ENCODE results near the gene CASS4. TPM values are rescaled to one million over a fixed set of nuclear protein-coding genes. Genes with fewer than 3 reads are reported as not detected.

CASS4 gene
- total RNA-seq, 1 donor from 2014 or later = 0.10 TPM

DNA sequence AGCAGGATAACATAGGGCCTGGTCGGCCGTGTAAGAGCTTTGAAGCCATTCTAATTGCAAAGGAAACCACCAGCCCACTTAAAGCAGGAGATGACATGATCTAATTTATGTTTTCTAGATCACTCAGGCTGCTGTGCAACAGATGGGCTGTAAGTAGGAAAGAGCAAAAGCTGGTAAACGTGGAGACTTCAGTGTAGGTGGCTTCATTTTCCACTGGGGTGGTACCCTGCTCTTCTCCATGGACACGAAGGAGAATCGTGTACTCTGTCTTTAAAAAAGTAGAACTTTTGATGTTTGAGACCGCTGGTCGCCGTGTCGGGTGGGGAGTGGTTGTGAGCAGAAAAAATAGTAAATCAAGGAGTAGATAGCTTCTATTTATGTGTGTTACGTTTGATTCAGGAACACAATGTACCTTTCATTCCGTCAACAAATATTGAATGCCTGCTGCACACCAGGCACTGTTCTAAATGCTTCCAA is 6.4 kb downstream of the CASS4 start:
- peaks cover 11% of the 10 kb centered on the region for H3K36me3 Mint-ChIP-seq (ENCODE audit: low read depth)
- H3K4me1 Mint-ChIP-seq (ENCODE audit: low read depth) = peaks cover 24% of the 10 kb centered on the region
- no peaks in the 10 kb centered on the region for H3K27me3 Mint-ChIP-seq (ENCODE audit: low read depth)
- TF ChIP-seq, protein P1, sequence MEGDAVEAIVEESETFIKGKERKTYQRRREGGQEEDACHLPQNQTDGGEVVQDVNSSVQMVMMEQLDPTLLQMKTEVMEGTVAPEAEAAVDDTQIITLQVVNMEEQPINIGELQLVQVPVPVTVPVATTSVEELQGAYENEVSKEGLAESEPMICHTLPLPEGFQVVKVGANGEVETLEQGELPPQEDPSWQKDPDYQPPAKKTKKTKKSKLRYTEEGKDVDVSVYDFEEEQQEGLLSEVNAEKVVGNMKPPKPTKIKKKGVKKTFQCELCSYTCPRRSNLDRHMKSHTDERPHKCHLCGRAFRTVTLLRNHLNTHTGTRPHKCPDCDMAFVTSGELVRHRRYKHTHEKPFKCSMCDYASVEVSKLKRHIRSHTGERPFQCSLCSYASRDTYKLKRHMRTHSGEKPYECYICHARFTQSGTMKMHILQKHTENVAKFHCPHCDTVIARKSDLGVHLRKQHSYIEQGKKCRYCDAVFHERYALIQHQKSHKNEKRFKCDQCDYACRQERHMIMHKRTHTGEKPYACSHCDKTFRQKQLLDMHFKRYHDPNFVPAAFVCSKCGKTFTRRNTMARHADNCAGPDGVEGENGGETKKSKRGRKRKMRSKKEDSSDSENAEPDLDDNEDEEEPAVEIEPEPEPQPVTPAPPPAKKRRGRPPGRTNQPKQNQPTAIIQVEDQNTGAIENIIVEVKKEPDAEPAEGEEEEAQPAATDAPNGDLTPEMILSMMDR (IDR thresholded peaks at IDR 0.05) = no peak
- H3K9me3 Mint-ChIP-seq (ENCODE audit: low read depth) = no peaks in the 10 kb centered on the region
- DNase-seq (ENCODE audit: low spot score) = no peak
- no peak overlapping the region for H3K27ac Mint-ChIP-seq (ENCODE audit: unreplicated experiment)
- H3K4me3 Mint-ChIP-seq (ENCODE audit: unreplicated experiment) = no peak overlapping the region

DNA sequence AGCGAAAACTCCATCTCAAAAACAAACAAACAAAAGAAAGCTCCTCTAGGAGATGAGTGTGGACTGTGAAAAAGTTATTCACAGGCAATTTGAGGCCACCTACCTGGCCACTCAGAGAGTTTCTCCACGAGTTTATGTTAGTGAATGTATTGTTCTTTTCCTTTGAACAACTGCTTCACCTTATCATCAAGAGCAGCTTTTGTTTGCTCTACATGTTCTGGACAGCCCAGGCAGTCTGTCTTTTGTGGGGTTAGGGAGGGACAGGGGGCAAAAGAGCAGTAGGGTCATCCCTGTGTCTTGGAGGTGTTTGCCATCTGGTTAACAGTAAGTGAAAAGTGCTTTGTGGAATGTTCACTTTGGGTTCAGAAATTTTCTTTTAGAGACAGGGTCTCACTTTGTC is 8.0 kb downstream of the CASS4 start:
- TF ChIP-seq, protein P1 (IDR thresholded peaks at IDR 0.05) = no peak
- H3K9me3 Mint-ChIP-seq (ENCODE audit: low read depth) = no peaks in the 10 kb centered on the region
- no peak overlapping the region for H3K4me3 Mint-ChIP-seq (ENCODE audit: unreplicated experiment)
- H3K36me3 Mint-ChIP-seq (ENCODE audit: low read depth) = peaks cover 6% of the 10 kb centered on the region
- H3K27ac Mint-ChIP-seq (ENCODE audit: unreplicated experiment) = no peak overlapping the region
- DNase-seq (ENCODE audit: low spot score) = no peak
- no peaks in the 10 kb centered on the region for H3K27me3 Mint-ChIP-seq (ENCODE audit: low read depth)
- H3K4me1 Mint-ChIP-seq (ENCODE audit: low read depth) = peaks cover 22% of the 10 kb centered on the region

DNA sequence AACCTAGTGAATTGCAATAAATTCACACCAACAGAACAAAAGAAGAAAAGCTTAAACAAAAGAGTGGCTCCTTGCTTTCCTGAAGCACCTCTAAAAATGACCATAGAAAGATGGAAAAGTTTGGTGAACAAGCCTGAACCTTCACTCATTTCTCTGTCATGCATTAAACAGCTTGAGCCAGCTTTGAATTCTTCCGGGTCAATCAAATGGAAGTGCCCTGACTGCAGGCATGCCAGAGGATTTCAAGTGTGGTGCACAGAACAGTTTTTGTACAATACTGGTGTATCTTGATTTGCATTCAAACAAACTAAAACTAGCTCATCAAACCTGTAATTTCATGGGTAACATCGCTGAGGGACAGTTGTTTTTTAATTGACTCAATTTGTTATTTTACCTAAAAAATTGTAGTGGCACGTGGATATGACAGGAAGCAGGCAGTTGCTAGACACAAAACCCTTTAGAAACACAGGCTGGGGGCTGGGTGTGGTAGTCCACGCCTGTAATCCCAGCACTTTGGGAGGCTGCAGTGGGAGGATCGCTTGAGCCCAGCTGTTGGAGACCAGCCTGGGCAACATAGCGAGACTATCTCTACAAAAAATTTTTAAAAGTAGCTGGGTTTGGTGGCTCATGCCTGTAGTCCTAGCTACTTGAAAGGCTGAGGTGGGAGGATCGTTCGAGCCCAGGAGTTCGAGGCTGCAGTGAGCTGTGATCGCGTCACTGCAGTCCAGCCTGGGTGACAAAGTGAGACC is 9.1 kb downstream of the CASS4 start:
- no peak for DNase-seq (ENCODE audit: low spot score)
- Mint-ChIP-seq H3K27me3 (ENCODE audit: low read depth) (no peaks in the 10 kb centered on the region), H3K27ac (ENCODE audit: unreplicated experiment) (no peak overlapping the region), H3K4me3 (ENCODE audit: unreplicated experiment) (no peak overlapping the region), H3K9me3 (ENCODE audit: low read depth) (no peaks in the 10 kb centered on the region), H3K4me1 (ENCODE audit: low read depth) (peaks cover 20% of the 10 kb centered on the region), H3K36me3 (ENCODE audit: low read depth) (peaks cover 6% of the 10 kb centered on the region)
- TF ChIP-seq, protein P1 (IDR thresholded peaks at IDR 0.05) = no peak

DNA sequence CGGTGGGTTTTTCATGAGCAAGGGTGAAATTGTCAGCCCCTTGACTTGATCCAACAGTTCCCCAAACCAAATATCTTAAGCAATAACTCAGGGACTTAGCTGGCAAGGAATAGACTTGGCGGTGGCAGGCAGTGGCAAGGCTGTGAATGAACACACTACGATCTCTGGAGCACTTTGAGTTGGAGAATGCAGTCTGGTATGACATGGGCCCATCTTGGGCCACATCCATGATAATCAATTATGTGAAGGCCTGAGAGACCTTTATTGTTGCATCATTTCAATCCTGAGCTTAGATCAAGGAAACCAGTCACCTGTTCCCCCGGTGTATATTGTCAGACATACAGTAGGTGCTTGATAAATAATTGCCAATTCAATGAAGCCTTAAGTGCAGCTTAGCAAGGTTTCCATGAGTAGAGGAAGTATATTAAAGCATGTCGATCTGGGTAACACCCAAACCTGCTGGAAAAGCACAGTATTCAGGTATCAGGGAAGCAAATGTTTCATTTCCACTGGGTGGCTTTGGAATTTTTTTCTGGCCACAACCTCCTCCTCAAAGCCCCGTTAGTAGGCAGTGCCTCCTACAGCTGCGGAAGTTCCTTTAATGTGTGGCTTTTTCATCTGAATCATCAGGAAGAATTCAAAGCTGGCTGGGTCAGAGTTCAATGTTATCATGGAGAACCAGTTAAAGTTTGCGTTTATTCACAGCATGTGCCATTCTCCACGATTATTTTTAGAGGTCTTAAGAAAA is 10.2 kb downstream of the CASS4 start:
- Mint-ChIP-seq H3K4me3 (ENCODE audit: unreplicated experiment) (no peak overlapping the region), H3K4me1 (ENCODE audit: low read depth) (peaks cover 20% of the 10 kb centered on the region), H3K27me3 (ENCODE audit: low read depth) (no peaks in the 10 kb centered on the region), H3K36me3 (ENCODE audit: low read depth) (peaks cover 5% of the 10 kb centered on the region), H3K9me3 (ENCODE audit: low read depth) (no peaks in the 10 kb centered on the region), H3K27ac (ENCODE audit: unreplicated experiment) (peak overlapping the region; percentile 14)
- no peak for DNase-seq (ENCODE audit: low spot score)
- TF ChIP-seq, protein P1 (IDR thresholded peaks at IDR 0.05) = peak; percentile 42

DNA sequence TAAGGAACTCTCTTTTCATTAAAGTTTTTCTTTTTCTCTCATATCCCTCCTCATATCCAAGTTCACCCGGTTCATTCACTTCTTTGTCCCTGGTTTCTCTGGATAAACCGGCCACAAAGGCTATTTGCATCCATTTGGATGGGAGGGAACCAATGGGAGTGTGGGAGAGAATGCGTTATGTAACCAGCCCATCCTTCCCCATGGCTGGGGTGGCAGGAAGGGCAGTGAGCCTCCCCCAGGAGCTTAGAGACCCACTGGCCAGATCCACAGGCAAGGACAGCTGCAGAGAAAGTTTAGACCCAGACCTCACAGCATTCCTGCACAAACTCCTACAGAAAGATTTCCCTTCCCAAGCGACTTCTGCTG is 10.7 kb downstream of the CASS4 start:
- no peak overlapping the region for H3K4me3 Mint-ChIP-seq (ENCODE audit: unreplicated experiment)
- H3K27me3 Mint-ChIP-seq (ENCODE audit: low read depth) = no peaks in the 10 kb centered on the region
- peaks cover 20% of the 10 kb centered on the region for H3K4me1 Mint-ChIP-seq (ENCODE audit: low read depth)
- peaks cover 3% of the 10 kb centered on the region for H3K36me3 Mint-ChIP-seq (ENCODE audit: low read depth)
- no peak for DNase-seq (ENCODE audit: low spot score)
- no peaks in the 10 kb centered on the region for H3K9me3 Mint-ChIP-seq (ENCODE audit: low read depth)
- TF ChIP-seq, protein P1 (IDR thresholded peaks at IDR 0.05) = peak; percentile 1
- peak overlapping the region; percentile 15 for H3K27ac Mint-ChIP-seq (ENCODE audit: unreplicated experiment)
